GM12801 (cell line): ENCODE data around the gene SPTB.

Experiments used
- CTCF ChIP-seq: IDR thresholded peaks from one replicate; pipeline ENCODE4 v1.5.1; 2011; ENCODE audit warnings: control low read depth; ENCODE audit not compliant: insufficient read length; ENCODE audit errors: extremely low read depth

SPTB gene

GRCh38 chr14:64838656-64839055, 41.1 kb downstream of the SPTB start:
- no peak for TF ChIP-seq CTCF

- no peak for TF ChIP-seq CTCF
Observed at GRCh38 chr14:64835431-64835830, 44.3 kb downstream of the SPTB start.

- no peak for TF ChIP-seq CTCF
Observed at GRCh38 chr14:64834965-64835364, 44.7 kb downstream of the SPTB start.

GRCh38 chr14:64831419-64831818, 48.3 kb downstream of the SPTB start:
- no peak for TF ChIP-seq CTCF

- no peak for TF ChIP-seq CTCF
Observed at GRCh38 chr14:64830961-64831360, 48.7 kb downstream of the SPTB start.

GRCh38 chr14:64828071-64828470, 51.6 kb downstream of the SPTB start:
- no peak for TF ChIP-seq CTCF

GRCh38 chr14:64826845-64827244, 52.9 kb downstream of the SPTB start:
- no peak for TF ChIP-seq CTCF

GRCh38 chr14:64826333-64826732, 53.4 kb downstream of the SPTB start:
- no peak for TF ChIP-seq CTCF
